Left lung (tissue), 10 donors: Measurements from ENCODE around the gene BABAM1. TPM values are rescaled to one million over a fixed set of nuclear protein-coding genes. Genes with fewer than 3 reads are reported as not detected.

Experiments used
- ATAC-seq: fragments of 200-7000 bp; cut with Tn5 transposase; one replicate; pipeline ENCODE4 v1.9.1; 2020; ENCODE audit warnings: moderate library complexity
- DNase-seq, 4 donors: peaks; one replicate each; pipeline ENCODE4 v3.0.0-alpha.2; 2013 to 2020
- H3K27ac ChIP-seq, 2 donors: fragments of 200-600 bp; sonication (generic) in 1 of 2; one replicate each; pipeline versions ENCODE4 v1.5.0 to v1.8.0; 2020 to 2021
- H3K27me3 ChIP-seq, 2 donors: fragments of 200-600 bp; sonication (generic) in 1 of 2; one replicate each; pipeline versions ENCODE4 v1.5.0 to v1.8.0; 2020 to 2021
- H3K36me3 ChIP-seq, 2 donors: fragments of 200-600 bp; sonication (generic) in 1 of 2; one replicate each; pipeline versions ENCODE4 v1.5.0 to v1.8.0; 2020 to 2021
- H3K4me1 ChIP-seq, 2 donors: fragments of 200-600 bp; one replicate each; pipeline ENCODE4 v1.8.0; 2021
- H3K4me3 ChIP-seq, 2 donors: fragments of 200-600 bp; sonication (generic) in 1 of 2; one replicate each; pipeline versions ENCODE4 v1.5.0 to v1.8.0; 2020 to 2021; ENCODE audit warnings: mild to moderate bottlenecking in 1 of 2
- H3K9me3 ChIP-seq, 2 donors: fragments of 200-600 bp; sonication (generic) in 1 of 2; one replicate each; pipeline versions ENCODE4 v1.5.0 to v1.8.0; 2020 to 2021
- CTCF ChIP-seq, 2 donors: fragments of 200-600 bp; sonication (generic) in 1 of 2; IDR thresholded peaks; one replicate each; pipeline versions ENCODE4 v1.5.0 to v1.8.0; 2021; ENCODE audit warnings: antibody characterized with exemption in 2 of 2
- intact Hi-C, 2 donors: fragments of 100-400 bp; cut with DNase I; formaldehyde crosslinking; loops; one replicate each; pipeline versions ENCODE4 v1.11.2 to v1.14.2; 2022
- polyA plus RNA-seq, 6 donors: library from polyadenylated mRNA; unstranded; fragments of 120-200 nt; gene quantifications; one replicate each; pipeline ENCODE4 v1.2.1, GENCODE V29; 2013; ENCODE audit not compliant: insufficient read length in 6 of 6
- total RNA-seq, 2 donors: library from RNA; stranded (reverse); fragmentation: NEBNext Ultra II Directional; extraction: Animal tissue kit (Norgen Biotek cat#: 25700); gene quantifications; one replicate each; pipeline ENCODE4 v1.2.1, GENCODE V29; 2021
- donor health status: DM: no; HTN: yes; CAD: no.
- donor health status: DM: no; HTN: no; CAD: no.

The BABAM1 gene
- total and polyA plus RNA-seq, 8 donors = 73.1 to 108 (median 100) TPM

- H3K36me3 ChIP-seq = peaks cover 0 to 23% of the 10 kb centered on the region in 2 donors
- no peaks in the 10 kb centered on the region for H3K27me3 ChIP-seq
- H3K9me3 ChIP-seq = no peaks in the 10 kb centered on the region
- intact Hi-C loops = no loop called here
- no peak for TF ChIP-seq CTCF (IDR thresholded peaks at IDR 0.05)
- peak overlapping the region in 1 of 2 donors; percentile 48 for H3K27ac ChIP-seq
- H3K4me3 ChIP-seq = no peak overlapping the region
- no peaks in the 10 kb centered on the region for H3K4me1 ChIP-seq
- DNase-seq (peak in 1 of 4 donors; percentile 61), ATAC-seq (peak; percentile 96)
Measured at GRCh38 chr19:17255150-17255621, 12.1 kb upstream of the BABAM1 start.

GRCh38 chr19:17256130-17256529 is 11.1 kb upstream of the BABAM1 start:
- intact Hi-C loops = no loop called here
- no peaks in the 10 kb centered on the region for H3K9me3 ChIP-seq
- DNase-seq (no peak), ATAC-seq (no peak)
- H3K4me3 ChIP-seq = no peak overlapping the region
- H3K36me3 ChIP-seq = peaks cover 0 to 23% of the 10 kb centered on the region in 2 donors
- peaks cover 0 to 3% of the 10 kb centered on the region in 2 donors for H3K4me1 ChIP-seq
- H3K27me3 ChIP-seq = no peaks in the 10 kb centered on the region
- H3K27ac ChIP-seq = no peak overlapping the region
- TF ChIP-seq CTCF (IDR thresholded peaks at IDR 0.05) = no peak

- H3K27me3 ChIP-seq = no peaks in the 10 kb centered on the region
- no peak overlapping the region for H3K27ac ChIP-seq
- H3K4me1 ChIP-seq = peaks cover 0 to 3% of the 10 kb centered on the region in 2 donors
- intact Hi-C loops = no loop called here
- peaks cover 0 to 18% of the 10 kb centered on the region in 2 donors for H3K36me3 ChIP-seq
- no peak for TF ChIP-seq CTCF (IDR thresholded peaks at IDR 0.05)
- no peaks in the 10 kb centered on the region for H3K9me3 ChIP-seq
- DNase-seq (no peak), ATAC-seq (no peak)
- no peak overlapping the region for H3K4me3 ChIP-seq
Measured at GRCh38 chr19:17259118-17259780, 8.0 kb upstream of the BABAM1 start.

GRCh38 chr19:17259934-17260333 is 7.3 kb upstream of the BABAM1 start:
- H3K36me3 ChIP-seq = peaks cover 0 to 18% of the 10 kb centered on the region in 2 donors
- DNase-seq = no peak

More at GRCh38 chr19:17259934-17260333, 7.3 kb upstream of the BABAM1 start:
- H3K27ac ChIP-seq = no peak overlapping the region
- intact Hi-C loops = no loop called here
- ATAC-seq = no peak
- no peak overlapping the region for H3K4me3 ChIP-seq
- no peaks in the 10 kb centered on the region for H3K9me3 ChIP-seq
- peaks cover 0 to 3% of the 10 kb centered on the region in 2 donors for H3K4me1 ChIP-seq
- H3K27me3 ChIP-seq = no peaks in the 10 kb centered on the region
- TF ChIP-seq CTCF (IDR thresholded peaks at IDR 0.05) = no peak
